ENCODE results near the gene OXTR. TPM values are rescaled to one million over a fixed set of nuclear protein-coding genes. Genes with fewer than 3 reads are reported as not detected.

OXTR gene
- total and polyA plus RNA-seq, 4 donors = 0.49 to 3.5 (median 1.9) TPM

GRCh38 chr3:8760091-8760490, 9.3 kb downstream of the OXTR start:
- no peaks in the 10 kb centered on the region for H3K36me3 ChIP-seq (ENCODE audit: control insufficient read depth in 4 of 4, insufficient read depth in 4 of 4, low read length in 4 of 4)
- H3K4me1 ChIP-seq (ENCODE audit: control insufficient read depth in 5 of 5, insufficient read depth in 5 of 5, low read length in 5 of 5) = no peaks in the 10 kb centered on the region
- ATAC-seq (ENCODE audit: insufficient read depth, low FRiP score) = no peak
- H3K4me3 ChIP-seq = no peak overlapping the region
- 92% methylated on average over 5 of the region's 5 CpGs for WGBS, 2 donors
- H3K27me3 ChIP-seq (ENCODE audit: control insufficient read depth in 3 of 3, insufficient read depth in 3 of 3, low read length in 2 of 3) = peaks cover 0 to under 1% (median 0%) of the 10 kb centered on the region in 3 donors
- no peak overlapping the region for H3K9ac ChIP-seq (ENCODE audit: insufficient read depth in 1 of 2, low read length in 2 of 2)
- TF ChIP-seq, protein P1, sequence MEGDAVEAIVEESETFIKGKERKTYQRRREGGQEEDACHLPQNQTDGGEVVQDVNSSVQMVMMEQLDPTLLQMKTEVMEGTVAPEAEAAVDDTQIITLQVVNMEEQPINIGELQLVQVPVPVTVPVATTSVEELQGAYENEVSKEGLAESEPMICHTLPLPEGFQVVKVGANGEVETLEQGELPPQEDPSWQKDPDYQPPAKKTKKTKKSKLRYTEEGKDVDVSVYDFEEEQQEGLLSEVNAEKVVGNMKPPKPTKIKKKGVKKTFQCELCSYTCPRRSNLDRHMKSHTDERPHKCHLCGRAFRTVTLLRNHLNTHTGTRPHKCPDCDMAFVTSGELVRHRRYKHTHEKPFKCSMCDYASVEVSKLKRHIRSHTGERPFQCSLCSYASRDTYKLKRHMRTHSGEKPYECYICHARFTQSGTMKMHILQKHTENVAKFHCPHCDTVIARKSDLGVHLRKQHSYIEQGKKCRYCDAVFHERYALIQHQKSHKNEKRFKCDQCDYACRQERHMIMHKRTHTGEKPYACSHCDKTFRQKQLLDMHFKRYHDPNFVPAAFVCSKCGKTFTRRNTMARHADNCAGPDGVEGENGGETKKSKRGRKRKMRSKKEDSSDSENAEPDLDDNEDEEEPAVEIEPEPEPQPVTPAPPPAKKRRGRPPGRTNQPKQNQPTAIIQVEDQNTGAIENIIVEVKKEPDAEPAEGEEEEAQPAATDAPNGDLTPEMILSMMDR (IDR thresholded peaks at IDR 0.05; ENCODE audit: control extremely low read depth, extremely low read depth) = no peak
- DNase-seq = no peak
- no peak overlapping the region for H3K27ac ChIP-seq (ENCODE audit: low read depth in 1 of 2, low read length in 1 of 2)
- H3K9me3 ChIP-seq (ENCODE audit: control insufficient read depth in 4 of 4, insufficient read depth in 3 of 4, low read length in 3 of 4) = no peaks in the 10 kb centered on the region

DNA sequence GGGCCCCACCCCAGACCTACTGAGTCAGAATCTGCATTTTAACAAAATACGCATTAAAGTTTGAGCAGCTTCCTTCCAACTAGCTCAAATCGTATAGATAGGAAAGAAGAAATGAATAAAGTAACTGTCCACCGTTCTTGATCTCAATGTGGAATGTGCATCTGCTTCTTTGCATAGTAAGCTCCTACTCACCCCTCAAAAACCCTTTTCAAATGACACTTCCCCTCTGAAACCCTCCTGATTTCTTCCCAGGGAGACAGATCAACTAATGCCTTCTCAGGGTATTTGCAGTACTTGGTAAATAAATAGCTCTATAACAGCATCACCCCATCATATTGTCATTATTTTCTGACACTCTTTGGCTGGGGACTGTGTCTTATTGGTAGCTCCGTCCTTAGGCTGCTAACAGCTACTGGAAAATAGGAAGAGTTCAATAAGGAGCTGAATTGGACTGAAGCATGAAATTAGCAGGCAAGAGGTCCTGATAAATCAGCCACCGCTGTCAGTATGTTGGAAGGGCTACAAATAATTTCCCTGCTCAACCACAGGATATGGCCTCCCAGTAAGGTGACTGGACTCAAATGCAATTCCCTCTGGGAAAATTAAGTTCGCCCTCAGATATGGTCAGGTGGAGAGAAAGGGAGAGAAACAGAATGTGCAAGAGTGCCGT, 10.2 kb downstream of the OXTR start:
- no peak overlapping the region for H3K27ac ChIP-seq (ENCODE audit: low read depth in 1 of 2, low read length in 1 of 2)

DNA sequence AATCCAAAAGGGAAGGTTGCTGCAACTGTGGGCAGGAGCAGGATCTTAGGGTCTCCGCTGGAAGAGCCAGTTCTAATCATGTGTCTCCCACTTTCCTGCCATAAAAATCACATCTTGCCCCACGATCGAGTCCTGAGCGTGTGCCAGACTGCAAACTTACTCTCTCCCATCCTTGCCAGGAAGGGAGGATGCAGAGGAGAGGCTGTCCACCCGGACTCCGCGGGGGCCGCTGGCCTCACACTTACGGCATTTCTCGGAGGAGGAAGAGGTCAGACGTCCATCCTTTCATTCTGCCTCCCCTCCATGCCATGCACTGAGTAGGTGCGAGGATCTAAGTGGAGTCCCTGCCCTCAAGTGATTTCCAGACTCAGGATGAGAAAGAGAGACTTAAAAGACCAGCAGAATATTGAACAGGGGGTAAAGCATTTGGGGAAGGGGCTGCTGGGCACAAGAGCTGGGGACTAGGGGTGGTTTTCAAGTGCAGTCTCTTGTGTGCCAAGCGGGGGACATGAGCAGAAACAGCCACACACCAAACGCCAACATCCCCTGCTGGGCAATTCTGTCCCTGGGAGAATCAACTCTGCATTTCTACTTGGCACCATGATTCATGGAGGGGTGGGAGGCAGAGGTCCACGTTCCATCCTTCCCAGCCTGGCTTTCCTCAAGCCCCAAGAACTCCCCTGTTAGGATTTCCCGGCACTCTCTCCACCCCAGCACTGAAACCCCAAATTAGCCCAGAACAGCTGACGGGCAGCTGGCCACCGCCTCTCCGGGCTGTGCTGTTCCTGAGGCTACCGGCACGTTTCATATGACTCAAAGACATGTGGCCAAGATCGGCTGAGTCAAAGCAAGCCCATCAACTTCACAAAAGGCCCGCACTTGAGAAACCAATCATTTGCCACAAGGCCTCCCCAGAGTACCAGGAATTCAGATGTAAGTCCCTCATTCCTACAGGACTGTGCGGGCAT, 11.6 kb downstream of the OXTR start:
- Histone ChIP-seq H3K9ac (ENCODE audit: insufficient read depth in 1 of 2, low read length in 2 of 2) (no peak overlapping the region), H3K36me3 (ENCODE audit: control insufficient read depth in 4 of 4, insufficient read depth in 4 of 4, low read length in 4 of 4) (no peaks in the 10 kb centered on the region), H3K27ac (ENCODE audit: low read depth in 1 of 2, low read length in 1 of 2) (no peak overlapping the region), H3K27me3 (ENCODE audit: control insufficient read depth in 3 of 3, insufficient read depth in 3 of 3, low read length in 2 of 3) (no peaks in the 10 kb centered on the region), H3K9me3 (ENCODE audit: control insufficient read depth in 4 of 4, insufficient read depth in 3 of 4, low read length in 3 of 4) (no peaks in the 10 kb centered on the region), H3K4me3 (no peak overlapping the region), H3K4me1 (ENCODE audit: control insufficient read depth in 5 of 5, insufficient read depth in 5 of 5, low read length in 5 of 5) (no peaks in the 10 kb centered on the region)
- TF ChIP-seq, protein P1 (IDR thresholded peaks at IDR 0.05; ENCODE audit: control extremely low read depth, extremely low read depth) = no peak
- ATAC-seq (ENCODE audit: insufficient read depth, low FRiP score) = no peak
- 90 to 92% methylated on average over 24 of the region's 24 CpGs for WGBS, 2 donors
- DNase-seq = no peak

More for the DNA sequence above, 10.2 kb downstream of the OXTR start:
- no peaks in the 10 kb centered on the region for H3K36me3 ChIP-seq (ENCODE audit: control insufficient read depth in 4 of 4, insufficient read depth in 4 of 4, low read length in 4 of 4)
- ATAC-seq (ENCODE audit: insufficient read depth, low FRiP score) (no peak), DNase-seq (no peak)
- no peak overlapping the region for H3K4me3 ChIP-seq
- H3K9ac ChIP-seq (ENCODE audit: insufficient read depth in 1 of 2, low read length in 2 of 2) = no peak overlapping the region
- TF ChIP-seq, protein P1 (IDR thresholded peaks at IDR 0.05; ENCODE audit: control extremely low read depth, extremely low read depth) = no peak
- H3K4me1 ChIP-seq (ENCODE audit: control insufficient read depth in 5 of 5, insufficient read depth in 5 of 5, low read length in 5 of 5) = no peaks in the 10 kb centered on the region
- no peaks in the 10 kb centered on the region for H3K9me3 ChIP-seq (ENCODE audit: control insufficient read depth in 4 of 4, insufficient read depth in 3 of 4, low read length in 3 of 4)
- H3K27me3 ChIP-seq (ENCODE audit: control insufficient read depth in 3 of 3, insufficient read depth in 3 of 3, low read length in 2 of 3) = no peaks in the 10 kb centered on the region
- WGBS, 2 donors = 86 to 93% methylated on average over 7 of the region's 7 CpGs

All from lung (tissue), 12 donors.